ENCODE measurements around the gene POU2AF2. TPM values are rescaled to one million over a fixed set of nuclear protein-coding genes. Genes with fewer than 3 reads are reported as not detected.

POU2AF2 gene
- total RNA-seq, 1 donor from 2014 or later = not detected

- Histone ChIP-seq H3K27me3 (ENCODE audit: control insufficient read depth, insufficient read depth, low read length) (peaks cover 10% of the 10 kb centered on the region), H3K4me3 (ENCODE audit: low read depth, low read length) (no peak overlapping the region), H3K36me3 (ENCODE audit: control insufficient read depth, insufficient read depth, low read length) (no peaks in the 10 kb centered on the region)
- no peak for TF ChIP-seq CTCF (IDR thresholded peaks at IDR 0.05; ENCODE audit: insufficient read depth, low read length, poor library complexity, severe bottlenecking)
- DNase-seq (ENCODE audit: low read depth) = no peak
Observed at GRCh38 chr11:111301842-111302118, 56.3 kb downstream of the POU2AF2 start.

GRCh38 chr11:111302298-111302697, 56.8 kb downstream of the POU2AF2 start:
- H3K4me3 ChIP-seq (ENCODE audit: low read depth, low read length) = no peak overlapping the region
- H3K27me3 ChIP-seq (ENCODE audit: control insufficient read depth, insufficient read depth, low read length) = peaks cover 10% of the 10 kb centered on the region
- TF ChIP-seq CTCF (IDR thresholded peaks at IDR 0.05; ENCODE audit: insufficient read depth, low read length, poor library complexity, severe bottlenecking) = no peak
- no peaks in the 10 kb centered on the region for H3K36me3 ChIP-seq (ENCODE audit: control insufficient read depth, insufficient read depth, low read length)
- no peak for DNase-seq (ENCODE audit: low read depth)

- H3K4me3 ChIP-seq (ENCODE audit: low read depth, low read length) = no peak overlapping the region
- DNase-seq (ENCODE audit: low read depth) = no peak
- TF ChIP-seq CTCF (IDR thresholded peaks at IDR 0.05; ENCODE audit: insufficient read depth, low read length, poor library complexity, severe bottlenecking) = no peak
- H3K27me3 ChIP-seq (ENCODE audit: control insufficient read depth, insufficient read depth, low read length) = peaks cover 10% of the 10 kb centered on the region
- no peaks in the 10 kb centered on the region for H3K36me3 ChIP-seq (ENCODE audit: control insufficient read depth, insufficient read depth, low read length)
Observed at GRCh38 chr11:111303461-111303860, 57.9 kb downstream of the POU2AF2 start.

- H3K36me3 ChIP-seq (ENCODE audit: control insufficient read depth, insufficient read depth, low read length) = no peaks in the 10 kb centered on the region
- TF ChIP-seq CTCF (IDR thresholded peaks at IDR 0.05; ENCODE audit: insufficient read depth, low read length, poor library complexity, severe bottlenecking) = no peak
- peaks cover 5% of the 10 kb centered on the region for H3K27me3 ChIP-seq (ENCODE audit: control insufficient read depth, insufficient read depth, low read length)
- no peak overlapping the region for H3K4me3 ChIP-seq (ENCODE audit: low read depth, low read length)
- no peak for DNase-seq (ENCODE audit: low read depth)
Observed at GRCh38 chr11:111305162-111305802, 59.8 kb downstream of the POU2AF2 start.

GRCh38 chr11:111305876-111306275, 60.4 kb downstream of the POU2AF2 start:
- no peak for TF ChIP-seq CTCF (IDR thresholded peaks at IDR 0.05; ENCODE audit: insufficient read depth, low read length, poor library complexity, severe bottlenecking)
- Histone ChIP-seq H3K27me3 (ENCODE audit: control insufficient read depth, insufficient read depth, low read length) (peaks cover 5% of the 10 kb centered on the region), H3K36me3 (ENCODE audit: control insufficient read depth, insufficient read depth, low read length) (no peaks in the 10 kb centered on the region), H3K4me3 (ENCODE audit: low read depth, low read length) (no peak overlapping the region)
- DNase-seq (ENCODE audit: low read depth) = no peak

GRCh38 chr11:111306321-111306720, 60.8 kb downstream of the POU2AF2 start:
- no peak for TF ChIP-seq CTCF (IDR thresholded peaks at IDR 0.05; ENCODE audit: insufficient read depth, low read length, poor library complexity, severe bottlenecking)
- H3K27me3 ChIP-seq (ENCODE audit: control insufficient read depth, insufficient read depth, low read length) = peaks cover 5% of the 10 kb centered on the region
- H3K36me3 ChIP-seq (ENCODE audit: control insufficient read depth, insufficient read depth, low read length) = no peaks in the 10 kb centered on the region
- H3K4me3 ChIP-seq (ENCODE audit: low read depth, low read length) = no peak overlapping the region
- no peak for DNase-seq (ENCODE audit: low read depth)
